ENCODE results near the gene INAVA. TPM values are rescaled to one million over a fixed set of nuclear protein-coding genes. Genes with fewer than 3 reads are reported as not detected.

INAVA gene
- total and polyA plus RNA-seq, 2 of the 13 experiments (the other 11 are each of a cell fraction or from before 2014, with no cell fraction given): 6.0 to 13.5 TPM

DNA sequence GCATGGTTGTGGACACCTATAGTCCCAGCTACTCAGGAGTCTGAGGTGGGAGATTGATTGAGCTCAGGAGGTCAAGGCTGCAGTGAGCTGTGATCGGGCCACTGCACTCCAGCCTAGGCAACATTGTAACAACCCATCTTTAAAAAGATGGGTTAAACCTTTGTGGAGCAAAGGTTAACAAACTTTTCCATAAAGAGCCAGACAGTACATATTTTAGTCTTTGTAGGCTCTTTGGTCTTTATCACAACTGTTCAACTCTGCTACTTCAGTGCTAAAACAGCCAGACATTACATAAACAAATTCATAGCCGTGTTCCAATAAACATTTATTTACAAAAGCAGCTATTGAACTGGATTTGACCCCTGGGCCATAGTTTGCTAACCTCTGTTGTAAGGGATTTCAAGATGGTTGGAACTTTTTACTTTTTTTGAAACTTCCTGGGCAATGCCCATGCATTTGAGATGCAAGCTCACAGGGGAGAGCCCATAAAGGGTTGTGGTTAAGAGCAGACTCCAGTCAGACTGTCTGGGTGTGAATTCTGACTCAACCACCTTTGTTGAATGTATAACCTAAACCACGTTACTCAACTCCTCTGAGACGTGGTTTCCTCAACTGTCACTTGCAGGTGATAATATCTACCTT is 10.8 kb downstream of the INAVA start (continued):
- TF ChIP-seq ZNF770 (CRISPR knock-in tag; IDR thresholded peaks at IDR 0.05) (0 out of 2 replicates have a peak, but pooled peaks have one; percentile 11), SAFB2 (CRISPR knock-in tag; IDR thresholded peaks at IDR 0.05; ENCODE audit: borderline replicate concordance, low read depth) (no peak), PPARG (CRISPR knock-in tag; conservative IDR thresholded peaks at IDR 0.05) (peak; percentile 97), KAT2B (IDR thresholded peaks at IDR 0.05; ENCODE audit: borderline replicate concordance, low read depth, low read length) (no peak), NFIC (IDR thresholded peaks at IDR 0.05; ENCODE audit: low read length) (peak; percentile 74), ONECUT2 (CRISPR knock-in tag; IDR thresholded peaks at IDR 0.05) (0 out of 2 replicates have a peak, but pooled peaks have one; percentile 37), ZNF570 (CRISPR knock-in tag; IDR thresholded peaks at IDR 0.05; ENCODE audit: borderline replicate concordance) (no peak), DBP (CRISPR knock-in tag; IDR thresholded peaks at IDR 0.05; ENCODE audit: not compliant biosample characterization) (no peak), U2AF2 (IDR thresholded peaks at IDR 0.05; ENCODE audit: low read depth, low read length) (no peak), ZNF264 (CRISPR knock-in tag; IDR thresholded peaks at IDR 0.05) (0 out of 2 replicates have a peak, but pooled peaks have one; percentile 23), MXD1 (CRISPR knock-in tag; IDR thresholded peaks at IDR 0.05) (no peak), RFX5 (IDR thresholded peaks at IDR 0.05; ENCODE audit: low read depth, low read length) (no peak), ZFY (CRISPR knock-in tag; IDR thresholded peaks at IDR 0.05) (no peak), ZNF841 (CRISPR knock-in tag; IDR thresholded peaks at IDR 0.05; ENCODE audit: borderline replicate concordance) (no peak), NR2F6 (IDR thresholded peaks at IDR 0.05) (peak; percentile 83), NR2F6 (CRISPR knock-in tag; IDR thresholded peaks at IDR 0.05) (peak; percentile 67), PHF8 (CRISPR knock-in tag; IDR thresholded peaks at IDR 0.05) (no peak), AGO1 (IDR thresholded peaks at IDR 0.05; ENCODE audit: low read depth, low read length, poor library complexity, severe bottlenecking) (no peak), KAT8 (CRISPR knock-in tag; IDR thresholded peaks at IDR 0.05) (no peak), HDAC2 (CRISPR knock-in tag; IDR thresholded peaks at IDR 0.05) (no peak), ATAD3A (CRISPR knock-in tag; IDR thresholded peaks at IDR 0.05) (no peak), SRSF4 (IDR thresholded peaks at IDR 0.05; ENCODE audit: low read depth, low read length, poor library complexity, severe bottlenecking) (no peak)
- TF ChIP-seq, protein P1, sequence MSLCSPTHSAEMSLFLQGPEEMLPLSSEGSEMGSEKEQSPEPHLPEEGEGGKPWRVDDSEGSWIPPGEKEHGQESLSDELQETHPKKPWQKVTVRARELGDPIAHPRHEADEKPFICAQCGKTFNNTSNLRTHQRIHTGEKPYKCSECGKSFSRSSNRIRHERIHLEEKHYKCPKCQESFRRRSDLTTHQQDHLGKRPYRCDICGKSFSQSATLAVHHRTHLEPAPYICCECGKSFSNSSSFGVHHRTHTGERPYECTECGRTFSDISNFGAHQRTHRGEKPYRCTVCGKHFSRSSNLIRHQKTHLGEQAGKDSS (CRISPR knock-in tag; IDR thresholded peaks at IDR 0.05; ENCODE audit: borderline replicate concordance, low read depth): no peak
- TF ChIP-seq, protein P2, sequence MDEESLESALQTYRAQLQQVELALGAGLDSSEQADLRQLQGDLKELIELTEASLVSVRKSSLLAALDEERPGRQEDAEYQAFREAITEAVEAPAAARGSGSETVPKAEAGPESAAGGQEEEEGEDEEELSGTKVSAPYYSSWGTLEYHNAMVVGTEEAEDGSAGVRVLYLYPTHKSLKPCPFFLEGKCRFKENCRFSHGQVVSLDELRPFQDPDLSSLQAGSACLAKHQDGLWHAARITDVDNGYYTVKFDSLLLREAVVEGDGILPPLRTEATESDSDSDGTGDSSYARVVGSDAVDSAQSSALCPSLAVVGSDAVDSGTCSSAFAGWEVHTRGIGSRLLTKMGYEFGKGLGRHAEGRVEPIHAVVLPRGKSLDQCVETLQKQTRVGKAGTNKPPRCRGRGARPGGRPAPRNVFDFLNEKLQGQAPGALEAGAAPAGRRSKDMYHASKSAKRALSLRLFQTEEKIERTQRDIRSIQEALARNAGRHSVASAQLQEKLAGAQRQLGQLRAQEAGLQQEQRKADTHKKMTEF (CRISPR knock-in tag; IDR thresholded peaks at IDR 0.05): no peak
- TF ChIP-seq, protein P3, sequence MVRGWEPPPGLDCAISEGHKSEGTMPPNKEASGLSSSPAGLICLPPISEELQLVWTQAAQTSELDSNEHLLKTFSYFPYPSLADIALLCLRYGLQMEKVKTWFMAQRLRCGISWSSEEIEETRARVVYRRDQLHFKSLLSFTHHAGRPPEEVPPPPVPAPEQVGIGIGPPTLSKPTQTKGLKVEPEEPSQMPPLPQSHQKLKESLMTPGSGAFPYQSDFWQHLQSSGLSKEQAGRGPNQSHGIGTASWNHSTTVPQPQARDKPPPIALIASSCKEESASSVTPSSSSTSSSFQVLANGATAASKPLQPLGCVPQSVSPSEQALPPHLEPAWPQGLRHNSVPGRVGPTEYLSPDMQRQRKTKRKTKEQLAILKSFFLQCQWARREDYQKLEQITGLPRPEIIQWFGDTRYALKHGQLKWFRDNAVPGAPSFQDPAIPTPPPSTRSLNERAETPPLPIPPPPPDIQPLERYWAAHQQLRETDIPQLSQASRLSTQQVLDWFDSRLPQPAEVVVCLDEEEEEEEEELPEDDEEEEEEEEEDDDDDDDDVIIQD (CRISPR knock-in tag; IDR thresholded peaks at IDR 0.05; ENCODE audit: low read depth): no peak
